HCT116 (cell line): ENCODE results near the gene CELF2. TPM values are rescaled to one million over a fixed set of nuclear protein-coding genes. Genes with fewer than 3 reads are reported as not detected.

ENCODE experiments used
- ATAC-seq: fragments of 200-7000 bp; cut with Tn5 transposase; 2 replicates; pipeline ENCODE4 v1.9.1; 2020; ENCODE audit warnings: mild to moderate bottlenecking, moderate library complexity
- BruUV-seq: library from RNA; stranded (reverse); fragments of 400-500 nt; replicated peaks from 2 replicates; lab custom pipeline; 2021; lab: Mats Ljungman, UMichigan
- CTCF ChIA-PET: fragments of 300-600 bp; sonication (Branson Sonifier 250); formaldehyde crosslinking; loops from one replicate; lab custom pipeline; 2021; ENCODE audit warnings: antibody characterized with exemption; lab: Charles Lee
- POLR2A ChIA-PET: fragments of 300-600, 350-600 bp; sonication (Branson Sonifier 250); formaldehyde crosslinking; loops from one replicate; lab custom pipeline; 2021; ENCODE audit warnings: antibody characterized with exemption; lab: Charles Lee
- RAD21 ChIA-PET, 2 experiments: fragments of 300-600 bp; sonication (Branson Sonifier 250); formaldehyde crosslinking; loops; one replicate each; lab custom pipeline; 2023; ENCODE audit warnings: low total read pairs in 2 of 2; ENCODE audit not compliant: uncharacterized antibody in 2 of 2, unreplicated experiment in 2 of 2, low non-redundant PET in 1 of 2; lab: Charles Lee
- DNase-seq: peaks from one replicate; pipeline ENCODE4 v3.0.0-alpha.2; 2010; ENCODE audit warnings: low read depth, low spot score
- H2AFZ ChIP-seq: fragments of 200-600 bp; shearing (Covaris generic), sonication (generic); 2 replicates; pipeline ENCODE4 v1.6.1; 2017; ENCODE audit warnings: low read depth, mixed run types, mixed read lengths, antibody characterized with exemption, low read length; ENCODE audit not compliant: poor library complexity, severe bottlenecking
- H3K27ac ChIP-seq: 2 replicates; pipeline ENCODE4 v1.5.1; 2012; ENCODE audit warnings: low read depth, low read length
- H3K27me3 ChIP-seq: fragments of 200-600 bp; sonication (generic); 2 replicates; pipeline ENCODE4 v1.6.1; 2016; ENCODE audit warnings: mixed run types, low read length, mixed read lengths; ENCODE audit not compliant: insufficient read depth
- H3K36me3 ChIP-seq, 2 experiments: fragments of 200-500 bp in 1 of 2; fragments of 200-600 bp in 1 of 2; sonication (Bioruptor generic) in 1 of 2; sonication (generic) in 1 of 2; 2 replicates each; pipeline versions ENCODE4 v1.5.1 to v1.6.1; 2014 to 2016; ENCODE audit warnings: low read length in 2 of 2, inconsistent platforms in 1 of 2, mixed read lengths in 1 of 2, mixed run types in 1 of 2; ENCODE audit not compliant: insufficient read depth in 2 of 2, control insufficient read depth in 1 of 2
- H3K4me1 ChIP-seq, 2 experiments: fragments of 200-600 bp in 1 of 2; sonication (generic) in 1 of 2; 2 replicates each; pipeline versions ENCODE4 v1.5.1 to v1.6.1; 2012 to 2017; ENCODE audit warnings: low read length in 2 of 2, inconsistent platforms in 1 of 2, mild to moderate bottlenecking in 1 of 2, mixed read lengths in 1 of 2, mixed run types in 1 of 2, moderate library complexity in 1 of 2; ENCODE audit not compliant: insufficient read depth in 2 of 2, control insufficient read depth in 1 of 2
- H3K4me2 ChIP-seq: fragments of 200-600 bp; sonication (generic); 2 replicates; pipeline ENCODE4 v1.6.1; 2017; ENCODE audit warnings: mixed run types, low read length, mixed read lengths
- H3K4me3 ChIP-seq, 2 experiments: fragments of 200-600 bp in 1 of 2; sonication (generic) in 1 of 2; replicated peaks in 1 of 2; 2 replicates each; pipeline ENCODE4 v1.5.1; 2011 to 2016; ENCODE audit warnings: low read length in 2 of 2, control low read depth in 1 of 2, low read depth in 1 of 2, mild to moderate bottlenecking in 1 of 2, mixed read lengths in 1 of 2, mixed run types in 1 of 2
- H3K79me2 ChIP-seq: fragments of 200-600 bp; sonication (generic); 2 replicates; pipeline ENCODE4 v1.6.1; 2017; ENCODE audit warnings: mild to moderate bottlenecking, mixed run types, low read length, moderate library complexity, mixed read lengths; ENCODE audit not compliant: insufficient read depth
- H3K9ac ChIP-seq: fragments of 200-600 bp; sonication (generic); 2 replicates; pipeline ENCODE4 v1.6.1; 2016; ENCODE audit warnings: low read length, mixed read lengths
- H3K9me2 ChIP-seq: fragments of 200-600 bp; sonication (generic), shearing (Covaris generic); 2 replicates; pipeline ENCODE4 v1.6.1; 2017; ENCODE audit warnings: mixed run types, mild to moderate bottlenecking, moderate library complexity; ENCODE audit not compliant: insufficient read depth
- H3K9me3 ChIP-seq, 2 experiments: fragments of 200-500 bp in 1 of 2; fragments of 200-600 bp in 1 of 2; sonication (Bioruptor generic) in 1 of 2; sonication (generic) in 1 of 2; 2 replicates each; pipeline ENCODE4 v1.6.1; 2014 to 2017; ENCODE audit warnings: low read length in 2 of 2, mixed read lengths in 2 of 2, inconsistent platforms in 1 of 2, low read depth in 1 of 2, mild to moderate bottlenecking in 1 of 2, mixed run types in 1 of 2, moderate library complexity in 1 of 2; ENCODE audit not compliant: control insufficient read depth in 1 of 2, insufficient read depth in 1 of 2
- H4K20me1 ChIP-seq: fragments of 200-600 bp; sonication (generic), shearing (Covaris generic); 2 replicates; pipeline ENCODE4 v1.6.1; 2017; ENCODE audit warnings: mixed run types, mild to moderate bottlenecking, moderate library complexity; ENCODE audit not compliant: insufficient read depth
- POLR2A ChIP-seq: IDR thresholded peaks from 2 replicates; pipeline ENCODE4 v1.7.0; 2011; ENCODE audit warnings: borderline replicate concordance; ENCODE audit not compliant: insufficient read depth, insufficient read length; ENCODE audit errors: extremely low read depth
- SRF ChIP-seq: IDR thresholded peaks from 2 replicates; pipeline ENCODE4 v1.6.1; 2012; ENCODE audit warnings: low read depth
- YY1 ChIP-seq: IDR thresholded peaks from 2 replicates; pipeline ENCODE4 v1.6.1; 2011; ENCODE audit warnings: low read length, low read depth, moderate library complexity, mild to moderate bottlenecking; ENCODE audit not compliant: insufficient replicate concordance; ENCODE audit errors: extremely low read depth
- intact Hi-C: fragments of 100-400 bp; cut with micrococcal nuclease; formaldehyde crosslinking; loops from 2 replicates; pipeline ENCODE4 v1.10.0; 2022
- total RNA-seq: library from RNA; stranded (reverse); gene quantifications from one replicate; pipeline ENCODE4 v1.2.1, GENCODE V29; 2021; ENCODE audit not compliant: unreplicated experiment
- TF ChIP-seq, protein P1 (sequence below): IDR thresholded peaks from 2 replicates; pipeline ENCODE4 v1.6.1; 2012
- TF ChIP-seq, protein P2 (sequence below): IDR thresholded peaks from 2 replicates; pipeline ENCODE4 v1.6.1; 2012
- TF ChIP-seq, protein P3 (sequence below): IDR thresholded peaks from 2 replicates; pipeline ENCODE4 v1.6.1; 2011; ENCODE audit warnings: mild to moderate bottlenecking, low read length, moderate library complexity; ENCODE audit not compliant: insufficient replicate concordance; ENCODE audit errors: extremely low read depth

Gene CELF2
- total RNA-seq, 1 experiment from 2014 or later = 0.66 TPM

DNA sequence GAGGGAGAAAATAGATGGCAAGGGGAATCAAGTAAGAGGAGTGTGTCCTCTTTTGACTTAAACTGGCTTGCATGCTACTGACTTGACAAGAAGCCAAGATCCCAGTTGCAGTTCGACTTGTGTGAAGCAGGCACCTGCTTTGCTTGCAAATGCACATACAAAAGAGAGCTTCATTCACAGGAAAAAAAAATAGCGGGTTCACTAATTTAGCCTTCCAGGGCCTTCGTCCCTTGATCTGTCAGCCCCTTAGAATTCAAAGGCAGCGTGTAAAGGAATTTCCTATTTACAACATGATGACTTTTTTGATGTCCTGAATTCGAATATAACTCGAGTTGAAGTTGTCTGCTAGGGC is 192.1 kb downstream of the CELF2 start:
- no peaks in the 10 kb centered on the region for H3K79me2 ChIP-seq
- H3K4me1 ChIP-seq = no peaks in the 10 kb centered on the region
- H3K36me3 ChIP-seq = no peaks in the 10 kb centered on the region
- ATAC-seq (no peak), DNase-seq (no peak)
- H4K20me1 ChIP-seq = no peaks in the 10 kb centered on the region
- no peak overlapping the region for H3K27ac ChIP-seq
- no peak overlapping the region for H3K4me3 ChIP-seq
- RAD21 ChIA-PET = no interaction called here
- intact Hi-C loops = no loop called here
- H3K4me2 ChIP-seq = no peak overlapping the region
- no peak overlapping the region for H2AFZ ChIP-seq
- H3K9me3 ChIP-seq = no peaks in the 10 kb centered on the region
- BruUV-seq = no TSS peak
- CTCF ChIA-PET = no interaction called here
- POLR2A ChIA-PET = no interaction called here
- no peaks in the 10 kb centered on the region for H3K27me3 ChIP-seq
- no peak overlapping the region for H3K9ac ChIP-seq
- TF ChIP-seq, protein P1, sequence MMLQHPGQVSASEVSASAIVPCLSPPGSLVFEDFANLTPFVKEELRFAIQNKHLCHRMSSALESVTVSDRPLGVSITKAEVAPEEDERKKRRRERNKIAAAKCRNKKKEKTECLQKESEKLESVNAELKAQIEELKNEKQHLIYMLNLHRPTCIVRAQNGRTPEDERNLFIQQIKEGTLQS = no peak
- TF ChIP-seq, protein P2, sequence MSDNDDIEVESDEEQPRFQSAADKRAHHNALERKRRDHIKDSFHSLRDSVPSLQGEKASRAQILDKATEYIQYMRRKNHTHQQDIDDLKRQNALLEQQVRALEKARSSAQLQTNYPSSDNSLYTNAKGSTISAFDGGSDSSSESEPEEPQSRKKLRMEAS = no peak
- no peak for TF ChIP-seq POLR2A
- TF ChIP-seq SRF = no peak
- no peak for TF ChIP-seq YY1
- TF ChIP-seq, protein P3, sequence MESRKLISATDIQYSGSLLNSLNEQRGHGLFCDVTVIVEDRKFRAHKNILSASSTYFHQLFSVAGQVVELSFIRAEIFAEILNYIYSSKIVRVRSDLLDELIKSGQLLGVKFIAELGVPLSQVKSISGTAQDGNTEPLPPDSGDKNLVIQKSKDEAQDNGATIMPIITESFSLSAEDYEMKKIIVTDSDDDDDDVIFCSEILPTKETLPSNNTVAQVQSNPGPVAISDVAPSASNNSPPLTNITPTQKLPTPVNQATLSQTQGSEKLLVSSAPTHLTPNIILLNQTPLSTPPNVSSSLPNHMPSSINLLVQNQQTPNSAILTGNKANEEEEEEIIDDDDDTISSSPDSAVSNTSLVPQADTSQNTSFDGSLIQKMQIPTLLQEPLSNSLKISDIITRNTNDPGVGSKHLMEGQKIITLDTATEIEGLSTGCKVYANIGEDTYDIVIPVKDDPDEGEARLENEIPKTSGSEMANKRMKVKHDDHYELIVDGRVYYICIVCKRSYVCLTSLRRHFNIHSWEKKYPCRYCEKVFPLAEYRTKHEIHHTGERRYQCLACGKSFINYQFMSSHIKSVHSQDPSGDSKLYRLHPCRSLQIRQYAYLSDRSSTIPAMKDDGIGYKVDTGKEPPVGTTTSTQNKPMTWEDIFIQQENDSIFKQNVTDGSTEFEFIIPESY = no peak
- H3K9me2 ChIP-seq = no peaks in the 10 kb centered on the region
